DND-41 (cell line): ENCODE results near the gene PCED1A.

Experiments
- EZH2 ChIP-seq: IDR thresholded peaks from 3 replicates; pipeline ENCODE4 v1.6.1; 2012; ENCODE audit warnings: borderline replicate concordance, low read depth, mild to moderate bottlenecking, moderate library complexity, low read length, inconsistent platforms; ENCODE audit not compliant: severe bottlenecking
- TF ChIP-seq, protein P1 (sequence below): IDR thresholded peaks from 2 replicates; pipeline ENCODE4 v1.5.1; 2012; ENCODE audit warnings: borderline replicate concordance, low read length, moderate library complexity, mild to moderate bottlenecking; ENCODE audit not compliant: poor library complexity, severe bottlenecking; ENCODE audit errors: extremely low read depth

DNA sequence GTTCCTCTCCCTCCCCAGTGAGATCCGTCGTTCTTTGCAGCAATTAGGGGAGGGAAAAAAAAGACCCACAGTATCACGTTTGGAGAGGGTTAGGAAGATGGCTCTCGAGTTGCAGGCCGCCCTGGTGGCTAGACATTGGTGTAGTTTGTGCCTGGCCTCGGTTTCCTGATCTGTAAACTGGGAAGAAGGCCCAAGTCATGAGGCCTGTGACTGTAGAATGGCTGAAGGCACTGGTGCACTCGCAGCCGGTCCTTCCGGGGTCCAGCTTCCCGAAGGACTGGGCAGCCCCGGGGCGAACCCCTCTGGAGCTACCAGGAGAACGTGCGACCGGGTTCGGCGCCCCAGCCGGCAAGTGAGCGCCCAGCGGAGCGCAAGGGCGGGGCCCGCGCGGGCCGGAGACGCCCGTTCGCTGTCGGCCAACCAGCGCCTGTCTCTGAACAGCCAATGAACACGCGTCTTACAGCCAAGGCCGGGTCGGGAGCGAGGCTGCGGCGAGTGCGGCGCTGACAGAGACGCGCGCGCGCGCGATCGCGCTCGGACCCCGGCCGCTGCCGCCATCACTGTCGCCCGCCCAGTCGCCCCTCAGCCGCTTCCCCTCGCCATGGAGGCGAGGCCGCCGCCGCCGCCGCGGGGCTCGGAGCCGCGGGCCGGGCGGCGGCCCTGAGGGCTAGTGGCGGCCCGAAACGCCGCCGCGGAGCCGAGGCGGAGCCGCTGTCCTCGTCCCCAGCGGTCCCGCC, 32.7 kb upstream of the PCED1A start, which contains the start of gene PTPRA:
- TF ChIP-seq, protein P1, sequence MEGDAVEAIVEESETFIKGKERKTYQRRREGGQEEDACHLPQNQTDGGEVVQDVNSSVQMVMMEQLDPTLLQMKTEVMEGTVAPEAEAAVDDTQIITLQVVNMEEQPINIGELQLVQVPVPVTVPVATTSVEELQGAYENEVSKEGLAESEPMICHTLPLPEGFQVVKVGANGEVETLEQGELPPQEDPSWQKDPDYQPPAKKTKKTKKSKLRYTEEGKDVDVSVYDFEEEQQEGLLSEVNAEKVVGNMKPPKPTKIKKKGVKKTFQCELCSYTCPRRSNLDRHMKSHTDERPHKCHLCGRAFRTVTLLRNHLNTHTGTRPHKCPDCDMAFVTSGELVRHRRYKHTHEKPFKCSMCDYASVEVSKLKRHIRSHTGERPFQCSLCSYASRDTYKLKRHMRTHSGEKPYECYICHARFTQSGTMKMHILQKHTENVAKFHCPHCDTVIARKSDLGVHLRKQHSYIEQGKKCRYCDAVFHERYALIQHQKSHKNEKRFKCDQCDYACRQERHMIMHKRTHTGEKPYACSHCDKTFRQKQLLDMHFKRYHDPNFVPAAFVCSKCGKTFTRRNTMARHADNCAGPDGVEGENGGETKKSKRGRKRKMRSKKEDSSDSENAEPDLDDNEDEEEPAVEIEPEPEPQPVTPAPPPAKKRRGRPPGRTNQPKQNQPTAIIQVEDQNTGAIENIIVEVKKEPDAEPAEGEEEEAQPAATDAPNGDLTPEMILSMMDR: no peak
- TF ChIP-seq EZH2: no peak
